IMR-90 (cell line): ENCODE results near the gene TAF1D. TPM values are rescaled to one million over a fixed set of nuclear protein-coding genes. Genes with fewer than 3 reads are reported as not detected.

Source experiments
- ATAC-seq: fragments of 200-7000 bp; cut with Tn5 transposase; 2 replicates; pipeline ENCODE4 v1.9.1; 2020; ENCODE audit warnings: low read depth, mild to moderate bottlenecking, moderate library complexity
- BruUV-seq: library from RNA; stranded (reverse); fragments of 400-500 nt; replicated peaks from 2 replicates; lab custom pipeline; 2021; lab: Mats Ljungman, UMichigan
- CTCF ChIA-PET: fragments of 300-600 bp; formaldehyde crosslinking; extraction: SDS; loops from one replicate; lab custom pipeline; 2021; ENCODE audit warnings: antibody characterized with exemption; lab: Yijun Ruan, JAX
- POLR2A ChIA-PET: fragments of 300-600 bp; sonication (Branson Sonifier 250); formaldehyde crosslinking; loops from one replicate; lab custom pipeline; 2022; ENCODE audit warnings: antibody characterized with exemption; ENCODE audit not compliant: unreplicated experiment; lab: Charles Lee
- DNase-seq: peaks from one replicate; pipeline ENCODE4 v3.0.0; 2013
- H2AFZ ChIP-seq: replicated peaks from 2 replicates; pipeline ENCODE3; 2013; ENCODE audit warnings: low read length, mild to moderate bottlenecking; ENCODE audit not compliant: poor library complexity
- H2AK5ac ChIP-seq: 2 replicates; pipeline ENCODE4 v1.6.1; 2013; ENCODE audit warnings: low read depth, low read length, inconsistent platforms
- H2AK9ac ChIP-seq: replicated peaks from 2 replicates; pipeline ENCODE3; 2013; ENCODE audit warnings: mild to moderate bottlenecking, low read depth, low read length, moderate library complexity; ENCODE audit not compliant: poor library complexity
- H2BK120ac ChIP-seq: 2 replicates; pipeline ENCODE4 v1.6.1; 2013; ENCODE audit warnings: low read depth, low read length, inconsistent platforms
- H2BK15ac ChIP-seq: 3 replicates; pipeline ENCODE4 v1.6.1; 2013; ENCODE audit warnings: low read depth, low read length, inconsistent platforms
- H2BK20ac ChIP-seq: 2 replicates; pipeline ENCODE4 v1.6.1; 2013; ENCODE audit warnings: low read depth, mild to moderate bottlenecking, inconsistent platforms, low read length, moderate library complexity
- H2BK5ac ChIP-seq: 2 replicates; pipeline ENCODE4 v1.6.1; 2013; ENCODE audit warnings: mild to moderate bottlenecking, low read depth, low read length, inconsistent platforms; ENCODE audit not compliant: poor library complexity, severe bottlenecking
- H3K14ac ChIP-seq: replicated peaks from 2 replicates; pipeline ENCODE4 v1.6.1; 2013; ENCODE audit warnings: low read depth, low read length, inconsistent platforms
- H3K18ac ChIP-seq: 2 replicates; pipeline ENCODE4 v1.6.1; 2013; ENCODE audit warnings: low read depth, low read length, control low read depth
- H3K23ac ChIP-seq: 2 replicates; pipeline ENCODE4 v1.6.1; 2013; ENCODE audit warnings: low read depth, low read length, inconsistent platforms
- H3K27ac ChIP-seq: 2 replicates; pipeline ENCODE4 v1.5.1; 2013; ENCODE audit warnings: mild to moderate bottlenecking, control low read depth, low read length; ENCODE audit not compliant: insufficient read depth
- H3K27me3 ChIP-seq: 2 replicates; pipeline ENCODE4 v1.6.1; 2013; ENCODE audit warnings: low read length; ENCODE audit not compliant: control insufficient read depth, insufficient read depth
- H3K36me3 ChIP-seq: 2 replicates; pipeline ENCODE4 v1.6.1; 2013; ENCODE audit warnings: low read length, mixed read lengths; ENCODE audit not compliant: control insufficient read depth, insufficient read depth
- H3K4ac ChIP-seq: 2 replicates; pipeline ENCODE4 v1.6.1; 2013; ENCODE audit warnings: low read depth, low read length, inconsistent platforms
- H3K4me1 ChIP-seq: 2 replicates; pipeline ENCODE4 v1.6.1; 2013; ENCODE audit warnings: low read length, mixed read lengths; ENCODE audit not compliant: control insufficient read depth, insufficient read depth
- H3K4me2 ChIP-seq: 2 replicates; pipeline ENCODE4 v1.6.1; 2013; ENCODE audit warnings: low read depth, mild to moderate bottlenecking, control low read depth, low read length, moderate library complexity
- H3K4me3 ChIP-seq: 2 replicates; pipeline ENCODE4 v1.5.1; 2013; ENCODE audit warnings: low read depth, mild to moderate bottlenecking, control low read depth, low read length, moderate library complexity; ENCODE audit not compliant: insufficient read depth
- H3K56ac ChIP-seq: 2 replicates; pipeline ENCODE4 v1.6.1; 2013; ENCODE audit warnings: low read length, inconsistent platforms; ENCODE audit not compliant: insufficient read depth; ENCODE audit errors: extremely low read depth
- H3K79me1 ChIP-seq, 2 experiments: 2 replicates each; pipeline ENCODE4 v1.6.1; 2013; ENCODE audit warnings: low read length in 2 of 2, inconsistent platforms in 1 of 2, low read depth in 1 of 2
- H3K9ac ChIP-seq: 2 replicates; pipeline ENCODE4 v1.6.1; 2013; ENCODE audit warnings: low read depth, low read length, control low read depth
- H3K9me1 ChIP-seq: 2 replicates; pipeline ENCODE4 v1.6.1; 2013; ENCODE audit warnings: low read length, inconsistent platforms; ENCODE audit not compliant: insufficient read depth
- H3K9me3 ChIP-seq: 2 replicates; pipeline ENCODE4 v1.6.1; 2013; ENCODE audit warnings: low read length; ENCODE audit not compliant: control insufficient read depth, insufficient read depth
- H4K20me1 ChIP-seq: 2 replicates; pipeline ENCODE4 v1.6.1; 2013; ENCODE audit warnings: low read length, inconsistent platforms; ENCODE audit not compliant: insufficient read depth
- H4K5ac ChIP-seq: 2 replicates; pipeline ENCODE4 v1.6.1; 2013; ENCODE audit warnings: mild to moderate bottlenecking, low read depth, low read length, control low read depth
- H4K8ac ChIP-seq, 2 experiments: 2 replicates each; pipeline ENCODE4 v1.6.1; 2013; ENCODE audit warnings: low read depth in 2 of 2, low read length in 2 of 2, control low read depth in 1 of 2, inconsistent platforms in 1 of 2
- H4K91ac ChIP-seq: 2 replicates; pipeline ENCODE4 v1.6.1; 2013; ENCODE audit warnings: low read depth, low read length, inconsistent platforms; ENCODE audit not compliant: insufficient read depth
- BHLHE40 ChIP-seq: fragments of 150-350 bp; IDR thresholded peaks from 2 replicates; pipeline ENCODE4 v1.6.1; 2016; ENCODE audit warnings: mild to moderate bottlenecking, low read depth, low read length
- CEBPB ChIP-seq: IDR thresholded peaks from 2 replicates; pipeline ENCODE4 v1.6.1; 2012; ENCODE audit warnings: low read depth, low read length, improper control_type of control experiment
- CHD1 ChIP-seq: IDR thresholded peaks from 2 replicates; pipeline ENCODE4 v1.6.1; 2012; ENCODE audit warnings: low read depth, low read length, improper control_type of control experiment
- ELK1 ChIP-seq: fragments of 150-350 bp; IDR thresholded peaks from 2 replicates; pipeline ENCODE4 v1.6.1; 2016; ENCODE audit warnings: low read depth, mild to moderate bottlenecking, low read length, moderate library complexity, borderline replicate concordance
- FOS ChIP-seq: fragments of 150-350 bp; IDR thresholded peaks from 2 replicates; pipeline ENCODE4 v1.6.1; 2016; ENCODE audit warnings: low read depth, low read length
- MAFK ChIP-seq: IDR thresholded peaks from 2 replicates; pipeline ENCODE4 v1.6.1; 2012; ENCODE audit warnings: low read depth, low read length, improper control_type of control experiment
- MAZ ChIP-seq: IDR thresholded peaks from 2 replicates; pipeline ENCODE4 v1.6.1; 2012; ENCODE audit warnings: low read depth, mild to moderate bottlenecking, low read length, improper control_type of control experiment, moderate library complexity, borderline replicate concordance
- MXI1 ChIP-seq: IDR thresholded peaks from 2 replicates; pipeline ENCODE4 v1.6.1; 2012; ENCODE audit warnings: low read depth, mild to moderate bottlenecking, low read length, moderate library complexity, borderline replicate concordance
- NFE2L2 ChIP-seq: fragments of 150-350 bp; IDR thresholded peaks from 2 replicates; pipeline ENCODE4 v1.6.1; 2016; ENCODE audit warnings: low read depth, mild to moderate bottlenecking, low read length
- POLR2A ChIP-seq: IDR thresholded peaks from 2 replicates; pipeline ENCODE4 v1.6.1; 2012; ENCODE audit warnings: mild to moderate bottlenecking, low read depth, low read length
- RAD21 ChIP-seq: IDR thresholded peaks from 2 replicates; pipeline ENCODE4 v1.6.1; 2012; ENCODE audit warnings: low read length, improper control_type of control experiment
- RFX5 ChIP-seq: IDR thresholded peaks from 2 replicates; pipeline ENCODE4 v1.8.0; 2012; ENCODE audit warnings: low read depth, mild to moderate bottlenecking, low read length, moderate library complexity
- SMC3 ChIP-seq: fragments of 150-350 bp; IDR thresholded peaks from 2 replicates; pipeline ENCODE4 v1.6.1; 2016; ENCODE audit warnings: low read depth, mild to moderate bottlenecking, antibody characterized with exemption, low read length, moderate library complexity
- USF2 ChIP-seq: fragments of 150-350 bp; IDR thresholded peaks from 2 replicates; pipeline ENCODE4 v1.6.1; 2017; ENCODE audit warnings: mild to moderate bottlenecking, antibody characterized with exemption, low read length, low read depth
- WGBS, 2 experiments: methylation state at CpG; one replicate each; pipeline versions ENCODE4 v1.1.5 to v1.1.7; 2013; ENCODE audit warnings: missing lambda C conversion rate in 2 of 2; ENCODE audit not compliant: insufficient read length in 1 of 2; ENCODE audit errors: extremely low coverage in 2 of 2; 5-methylcytosine and 5-hydroxymethylcytosine counted together
- dilution Hi-C: fragments of 300-500 bp; cut with HindIII; formaldehyde crosslinking; loops from one replicate; pipeline ENCODE4 v1.14.3; 2018; ENCODE audit warnings: low sequenced_read_pairs; ENCODE audit not compliant: unreplicated experiment
- in situ Hi-C: fragments of 300-500 bp; cut with MboI; formaldehyde crosslinking; loops from 3 replicates; pipeline ENCODE4 v1.14.3; 2019; ENCODE audit warnings: low sequenced_read_pairs, inconsistent platforms, mixed read lengths
- intact Hi-C: fragments of 100-400 bp; cut with micrococcal nuclease; formaldehyde crosslinking; loops from 2 replicates; pipeline ENCODE4 v1.10.0; 2022
- polyA plus RNA-seq, 3 experiments: library from polyadenylated mRNA; depleted of rRNA; stranded (reverse); fragments of >200 nt; gene quantifications; 2 replicates each; pipeline ENCODE4 v1.2.3, GENCODE V29; 2012; ENCODE audit warnings: low replicate concordance in 1 of 3
- total RNA-seq: library from RNA; depleted of rRNA; stranded (reverse); fragments of >200 nt; gene quantifications from 2 replicates; pipeline ENCODE4 v1.2.3, GENCODE V29; 2012
- TF ChIP-seq, protein P1 (sequence below): conservative IDR thresholded peaks from 2 replicates; pipeline ENCODE4 v1.5.1; 2012; ENCODE audit warnings: mild to moderate bottlenecking, low read depth, low read length, improper control_type of control experiment

The TAF1D gene
- total and polyA plus RNA-seq, 2 of the 4 experiments (the other 2 are of a cell fraction), result 56.8 to 133 TPM

DNA sequence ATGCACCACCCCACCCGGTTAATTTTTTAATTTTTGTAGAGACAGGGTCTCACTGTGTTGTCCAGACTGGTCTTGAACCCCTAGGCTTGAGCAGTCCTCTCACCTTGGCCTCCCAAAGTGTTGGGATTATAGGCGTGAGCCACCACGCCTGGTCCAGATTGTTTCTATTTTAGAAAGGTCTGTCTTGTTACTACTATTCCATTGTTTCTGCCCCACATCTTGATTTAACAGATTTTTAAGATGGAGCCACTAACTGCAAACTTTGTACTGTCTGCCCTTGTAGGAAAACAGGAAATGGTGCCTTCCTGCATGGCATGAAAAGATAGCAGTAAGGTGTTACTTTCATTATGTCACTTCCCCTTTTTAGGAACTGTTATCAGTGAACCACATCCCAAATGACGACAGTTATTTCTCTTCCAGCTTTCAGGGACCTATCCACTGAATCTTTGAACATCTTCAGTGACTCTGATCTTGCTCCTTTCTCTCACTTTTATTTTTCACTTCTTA is 23.2 kb downstream of the TAF1D start:
- H3K4me3 ChIP-seq, result no peak overlapping the region
- in situ Hi-C loops (no loop called here), intact Hi-C loops (no loop called here), dilution Hi-C loops (no loop called here)
- H3K27ac ChIP-seq, result no peak overlapping the region
- H3K14ac ChIP-seq, result no peak overlapping the region
- H2BK120ac ChIP-seq, result no peak overlapping the region
- H2BK5ac ChIP-seq, result no peak overlapping the region
- TF ChIP-seq FOS (no peak), RAD21 (no peak), MXI1 (no peak), CEBPB (no peak), CHD1 (no peak), MAFK (no peak), USF2 (no peak), MAZ (no peak), BHLHE40 (no peak), NFE2L2 (no peak), RFX5 (no peak), SMC3 (no peak), ELK1 (no peak), POLR2A (no peak)
- TF ChIP-seq, protein P1, sequence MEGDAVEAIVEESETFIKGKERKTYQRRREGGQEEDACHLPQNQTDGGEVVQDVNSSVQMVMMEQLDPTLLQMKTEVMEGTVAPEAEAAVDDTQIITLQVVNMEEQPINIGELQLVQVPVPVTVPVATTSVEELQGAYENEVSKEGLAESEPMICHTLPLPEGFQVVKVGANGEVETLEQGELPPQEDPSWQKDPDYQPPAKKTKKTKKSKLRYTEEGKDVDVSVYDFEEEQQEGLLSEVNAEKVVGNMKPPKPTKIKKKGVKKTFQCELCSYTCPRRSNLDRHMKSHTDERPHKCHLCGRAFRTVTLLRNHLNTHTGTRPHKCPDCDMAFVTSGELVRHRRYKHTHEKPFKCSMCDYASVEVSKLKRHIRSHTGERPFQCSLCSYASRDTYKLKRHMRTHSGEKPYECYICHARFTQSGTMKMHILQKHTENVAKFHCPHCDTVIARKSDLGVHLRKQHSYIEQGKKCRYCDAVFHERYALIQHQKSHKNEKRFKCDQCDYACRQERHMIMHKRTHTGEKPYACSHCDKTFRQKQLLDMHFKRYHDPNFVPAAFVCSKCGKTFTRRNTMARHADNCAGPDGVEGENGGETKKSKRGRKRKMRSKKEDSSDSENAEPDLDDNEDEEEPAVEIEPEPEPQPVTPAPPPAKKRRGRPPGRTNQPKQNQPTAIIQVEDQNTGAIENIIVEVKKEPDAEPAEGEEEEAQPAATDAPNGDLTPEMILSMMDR, result no peak
- no peak for DNase-seq
- H3K23ac ChIP-seq, result no peak overlapping the region
- ChIA-PET CTCF (no interaction called here), POLR2A (no interaction called here)
- H3K18ac ChIP-seq, result no peak overlapping the region
- no peak overlapping the region for H2BK20ac ChIP-seq
- no peak overlapping the region for H4K8ac ChIP-seq
- H3K79me1 ChIP-seq, result peaks cover 8 to 20% of the 10 kb centered on the region in 2 experiments; a peak in 3 of 4 replicates
- H2BK15ac ChIP-seq, result no peak overlapping the region
- H4K5ac ChIP-seq, result no peak overlapping the region
- BruUV-seq, result no TSS peak
- H3K27me3 ChIP-seq, result no peaks in the 10 kb centered on the region
- H3K56ac ChIP-seq, result no peak overlapping the region
- 83% methylated on average over 1 of the region's 4 CpGs; no CpG with 5 or more reads in 1 of the 2 experiments for WGBS, 2 experiments
- no peaks in the 10 kb centered on the region for H4K20me1 ChIP-seq
- H3K36me3 ChIP-seq, result peaks cover 26% of the 10 kb centered on the region
- no peak overlapping the region for H3K4ac ChIP-seq
- no peak overlapping the region for H2AK9ac ChIP-seq
- H3K9me3 ChIP-seq, result no peaks in the 10 kb centered on the region
- 0 out of 2 replicates have a peak, but pooled peaks cover 4% of the 10 kb centered on the region for H3K9me1 ChIP-seq
- H2AFZ ChIP-seq, result no peak overlapping the region
- H3K9ac ChIP-seq, result no peak overlapping the region
- no peaks in the 10 kb centered on the region for H3K4me1 ChIP-seq
- no peak for ATAC-seq
- H2AK5ac ChIP-seq, result no peak overlapping the region
- no peak overlapping the region for H3K4me2 ChIP-seq
- no peak overlapping the region for H4K91ac ChIP-seq
